Nephron progenitor cell (in vitro differentiated cells): ENCODE measurements around the gene KCNAB2.

Experiments
- DNase-seq: peaks from one replicate; pipeline ENCODE4 v3.0.0; 2021
- H3K27ac Mint-ChIP-seq: 2 replicates; pipeline ENCODE4 v1.8.0; 2021; ENCODE audit warnings: mild to moderate bottlenecking, moderate library complexity, mixed read lengths
- H3K27me3 Mint-ChIP-seq: 2 replicates; pipeline ENCODE4 v1.8.0; 2021; ENCODE audit warnings: mild to moderate bottlenecking, low read depth, mixed read lengths; ENCODE audit not compliant: poor library complexity
- H3K36me3 Mint-ChIP-seq: 2 replicates; pipeline ENCODE4 v1.8.0; 2021; ENCODE audit warnings: low read depth, mixed read lengths
- H3K4me1 Mint-ChIP-seq: 2 replicates; pipeline ENCODE4 v1.8.0; 2021; ENCODE audit warnings: mixed read lengths
- H3K4me3 Mint-ChIP-seq: 2 replicates; pipeline ENCODE4 v1.8.0; 2021; ENCODE audit warnings: mild to moderate bottlenecking, moderate library complexity, mixed read lengths
- H3K9me3 Mint-ChIP-seq: 2 replicates; pipeline ENCODE4 v1.8.0; 2021; ENCODE audit warnings: mild to moderate bottlenecking, moderate library complexity, mixed read lengths
- TF ChIP-seq, protein P1 (sequence below): fragments of 200-600 bp; sonication (generic); IDR thresholded peaks from 2 replicates; pipeline ENCODE4 v1.5.0; 2021; ENCODE audit warnings: antibody characterized with exemption

The KCNAB2 gene

DNA sequence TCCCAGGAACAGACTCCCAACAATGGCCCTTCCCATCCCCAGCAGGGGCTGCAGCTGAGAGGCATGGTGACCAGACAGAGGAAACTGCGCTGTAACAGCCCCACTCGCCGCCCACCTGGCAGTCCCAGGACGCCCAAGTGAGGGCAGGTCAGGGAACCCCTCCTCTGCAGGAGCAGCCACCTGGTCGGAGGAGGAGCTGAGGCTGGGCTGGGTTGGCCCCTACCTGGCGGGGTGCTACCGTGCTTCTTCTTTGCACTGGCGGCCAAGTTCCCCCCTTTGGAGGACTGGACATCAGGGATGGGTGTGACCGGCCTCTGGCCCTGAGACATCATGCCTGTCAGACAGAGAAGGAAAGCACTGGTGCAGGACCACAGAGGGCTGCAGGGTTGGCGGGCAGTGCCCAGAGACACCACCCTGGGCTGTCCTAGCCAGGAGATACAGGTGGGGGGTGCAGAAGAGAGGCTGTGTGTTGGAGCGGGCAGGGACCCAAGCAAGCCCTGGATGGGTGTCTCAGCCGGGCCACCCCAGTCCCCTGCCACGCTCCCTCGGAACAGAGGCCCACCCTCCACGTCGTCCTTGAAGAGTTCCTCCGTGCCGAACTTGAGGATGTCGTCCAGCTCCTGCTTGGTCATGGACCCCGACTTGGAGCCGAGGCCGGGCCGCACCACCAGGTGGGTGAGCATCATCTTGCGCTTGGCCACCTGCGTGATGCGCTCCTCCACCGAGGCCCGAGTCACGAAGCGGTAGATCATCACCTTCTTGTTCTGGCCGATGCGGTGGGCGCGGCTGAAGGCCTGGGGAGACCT lies 82.8 kb downstream of the KCNAB2 start:
- no peak for DNase-seq
- TF ChIP-seq, protein P1, sequence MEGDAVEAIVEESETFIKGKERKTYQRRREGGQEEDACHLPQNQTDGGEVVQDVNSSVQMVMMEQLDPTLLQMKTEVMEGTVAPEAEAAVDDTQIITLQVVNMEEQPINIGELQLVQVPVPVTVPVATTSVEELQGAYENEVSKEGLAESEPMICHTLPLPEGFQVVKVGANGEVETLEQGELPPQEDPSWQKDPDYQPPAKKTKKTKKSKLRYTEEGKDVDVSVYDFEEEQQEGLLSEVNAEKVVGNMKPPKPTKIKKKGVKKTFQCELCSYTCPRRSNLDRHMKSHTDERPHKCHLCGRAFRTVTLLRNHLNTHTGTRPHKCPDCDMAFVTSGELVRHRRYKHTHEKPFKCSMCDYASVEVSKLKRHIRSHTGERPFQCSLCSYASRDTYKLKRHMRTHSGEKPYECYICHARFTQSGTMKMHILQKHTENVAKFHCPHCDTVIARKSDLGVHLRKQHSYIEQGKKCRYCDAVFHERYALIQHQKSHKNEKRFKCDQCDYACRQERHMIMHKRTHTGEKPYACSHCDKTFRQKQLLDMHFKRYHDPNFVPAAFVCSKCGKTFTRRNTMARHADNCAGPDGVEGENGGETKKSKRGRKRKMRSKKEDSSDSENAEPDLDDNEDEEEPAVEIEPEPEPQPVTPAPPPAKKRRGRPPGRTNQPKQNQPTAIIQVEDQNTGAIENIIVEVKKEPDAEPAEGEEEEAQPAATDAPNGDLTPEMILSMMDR = no peak
- no peak overlapping the region for H3K4me3 Mint-ChIP-seq
- H3K27ac Mint-ChIP-seq = no peak overlapping the region
- peaks cover 18% of the 10 kb centered on the region for H3K27me3 Mint-ChIP-seq
- no peaks in the 10 kb centered on the region for H3K36me3 Mint-ChIP-seq
- H3K9me3 Mint-ChIP-seq = peaks cover 15% of the 10 kb centered on the region
- H3K4me1 Mint-ChIP-seq = peaks cover 13% of the 10 kb centered on the region

DNA sequence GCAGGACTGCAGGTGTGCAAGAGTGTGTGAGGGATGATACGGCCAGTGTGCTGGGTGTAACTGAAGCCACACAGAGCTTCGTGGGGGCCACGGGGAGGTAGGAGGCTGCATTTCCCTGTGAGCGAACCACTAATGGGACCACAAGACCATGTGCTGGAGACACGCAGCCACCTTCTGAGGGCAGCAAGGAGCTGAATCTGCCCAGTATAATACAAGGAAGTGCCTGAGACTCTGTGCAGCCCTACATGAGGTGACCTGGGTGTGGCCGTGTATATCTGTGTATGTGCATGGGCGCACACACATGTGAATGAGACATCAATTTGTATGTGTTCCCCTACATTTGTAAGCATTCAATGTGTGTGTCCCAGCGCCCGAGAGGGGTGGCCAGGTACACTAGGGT lies 83.6 kb downstream of the KCNAB2 start:
- H3K36me3 Mint-ChIP-seq = no peaks in the 10 kb centered on the region
- H3K9me3 Mint-ChIP-seq = peaks cover 15% of the 10 kb centered on the region
- TF ChIP-seq, protein P1 = no peak
- H3K4me3 Mint-ChIP-seq = no peak overlapping the region
- peaks cover 18% of the 10 kb centered on the region for H3K27me3 Mint-ChIP-seq
- H3K27ac Mint-ChIP-seq = no peak overlapping the region
- no peak for DNase-seq
- peaks cover 13% of the 10 kb centered on the region for H3K4me1 Mint-ChIP-seq

DNA sequence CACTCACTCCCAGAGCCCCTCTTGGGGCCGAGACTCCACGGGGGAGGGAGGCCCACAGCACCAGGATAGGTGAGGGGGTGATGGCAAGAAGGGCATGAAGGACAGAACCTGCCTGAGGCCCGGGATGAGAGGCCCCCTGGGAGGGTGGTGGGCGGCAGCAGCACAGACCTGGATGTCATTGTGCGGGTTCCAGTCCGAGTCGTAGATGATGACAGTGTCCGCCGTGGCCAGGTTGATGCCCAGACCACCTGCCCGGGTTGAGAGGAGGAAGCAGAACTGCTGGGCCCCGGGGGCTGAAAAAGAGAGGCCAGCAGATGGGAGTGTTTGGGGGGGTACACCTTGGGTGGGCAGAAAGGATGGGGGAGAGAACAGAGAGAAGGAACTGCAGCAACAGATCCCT lies 84.3 kb downstream of the KCNAB2 start:
- Mint-ChIP-seq H3K27ac (peak overlapping the region; percentile 64), H3K4me1 (peaks cover 13% of the 10 kb centered on the region), H3K9me3 (peaks cover 15% of the 10 kb centered on the region), H3K27me3 (peaks cover 18% of the 10 kb centered on the region), H3K4me3 (no peak overlapping the region), H3K36me3 (no peaks in the 10 kb centered on the region)
- no peak for DNase-seq
- TF ChIP-seq, protein P1 = no peak

DNA sequence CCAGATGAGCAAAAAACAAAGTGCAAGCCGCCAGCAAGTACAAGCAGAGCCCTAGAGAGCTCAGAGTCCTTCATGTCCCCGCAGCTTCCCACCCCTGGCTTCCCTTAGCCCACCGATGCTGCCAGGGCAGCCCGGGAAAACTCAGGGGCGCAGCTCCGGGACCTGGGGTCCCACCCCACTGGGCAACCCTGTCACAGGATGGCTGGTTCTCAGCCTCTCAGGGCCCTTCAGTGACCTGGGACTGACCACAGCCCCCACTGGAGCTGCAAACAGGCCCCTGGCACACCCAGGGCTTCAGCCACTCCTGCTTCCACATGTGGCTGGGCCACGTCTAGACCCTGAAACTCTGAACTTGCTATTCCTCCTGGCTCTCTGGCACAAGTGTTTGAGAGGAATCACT lies 84.9 kb downstream of the KCNAB2 start:
- H3K27ac Mint-ChIP-seq = no peak overlapping the region
- peaks cover 11% of the 10 kb centered on the region for H3K4me1 Mint-ChIP-seq
- no peaks in the 10 kb centered on the region for H3K36me3 Mint-ChIP-seq
- H3K9me3 Mint-ChIP-seq = peaks cover 15% of the 10 kb centered on the region
- H3K27me3 Mint-ChIP-seq = peaks cover 15% of the 10 kb centered on the region
- no peak for DNase-seq
- TF ChIP-seq, protein P1 = no peak
- H3K4me3 Mint-ChIP-seq = no peak overlapping the region

DNA sequence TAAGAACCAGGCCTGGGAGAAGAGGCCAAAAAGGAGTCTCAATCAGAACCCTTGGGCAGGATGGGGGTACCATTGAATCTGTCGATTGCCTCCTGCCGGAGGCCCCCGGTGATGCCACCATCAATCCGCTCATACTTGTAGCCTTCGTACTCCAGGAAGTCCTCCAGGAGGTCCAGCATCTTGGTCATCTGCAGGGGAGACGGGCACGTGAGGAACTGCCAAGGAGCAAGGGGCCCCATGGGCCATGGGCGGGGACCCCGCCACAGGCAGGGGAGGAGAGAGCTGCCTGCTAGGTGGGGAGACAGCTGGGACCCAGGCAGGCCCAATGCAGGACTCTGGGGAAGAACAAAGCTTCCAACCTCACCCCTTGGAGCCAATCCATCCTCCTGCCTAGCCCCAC lies 85.9 kb downstream of the KCNAB2 start:
- H3K4me3 Mint-ChIP-seq = no peak overlapping the region
- DNase-seq = no peak
- peaks cover 15% of the 10 kb centered on the region for H3K9me3 Mint-ChIP-seq
- peaks cover 7% of the 10 kb centered on the region for H3K4me1 Mint-ChIP-seq
- H3K36me3 Mint-ChIP-seq = no peaks in the 10 kb centered on the region
- no peak overlapping the region for H3K27ac Mint-ChIP-seq
- TF ChIP-seq, protein P1 = no peak
- peaks cover 13% of the 10 kb centered on the region for H3K27me3 Mint-ChIP-seq
